A172 (cell line): ENCODE measurements around the gene FRMD8. TPM values are rescaled to one million over a fixed set of nuclear protein-coding genes. Genes with fewer than 3 reads are reported as not detected.
"Not testable (repeated sequence)": the region's sequence is repeated elsewhere in the genome, so short reads cannot be mapped to it uniquely, and the experiment has no call there.

Source experiments
- DNase-seq: peaks from one replicate; pipeline ENCODE4 v3.0.0-alpha.2; 2015; ENCODE audit warnings: low spot score
- total RNA-seq: library from RNA; depleted of rRNA; stranded (reverse); fragments of >200 nt; shearing (Covaris generic); gene quantifications from 2 replicates; pipeline ENCODE4 v1.2.3, GENCODE V29; 2014

Gene FRMD8
- total RNA-seq, 1 experiment from 2014 or later, result 21.5 TPM

GRCh38 chr11:65413077-65413664, 26.7 kb downstream of the FRMD8 start:
- DNase-seq, result not testable (repeated sequence)

DNA sequence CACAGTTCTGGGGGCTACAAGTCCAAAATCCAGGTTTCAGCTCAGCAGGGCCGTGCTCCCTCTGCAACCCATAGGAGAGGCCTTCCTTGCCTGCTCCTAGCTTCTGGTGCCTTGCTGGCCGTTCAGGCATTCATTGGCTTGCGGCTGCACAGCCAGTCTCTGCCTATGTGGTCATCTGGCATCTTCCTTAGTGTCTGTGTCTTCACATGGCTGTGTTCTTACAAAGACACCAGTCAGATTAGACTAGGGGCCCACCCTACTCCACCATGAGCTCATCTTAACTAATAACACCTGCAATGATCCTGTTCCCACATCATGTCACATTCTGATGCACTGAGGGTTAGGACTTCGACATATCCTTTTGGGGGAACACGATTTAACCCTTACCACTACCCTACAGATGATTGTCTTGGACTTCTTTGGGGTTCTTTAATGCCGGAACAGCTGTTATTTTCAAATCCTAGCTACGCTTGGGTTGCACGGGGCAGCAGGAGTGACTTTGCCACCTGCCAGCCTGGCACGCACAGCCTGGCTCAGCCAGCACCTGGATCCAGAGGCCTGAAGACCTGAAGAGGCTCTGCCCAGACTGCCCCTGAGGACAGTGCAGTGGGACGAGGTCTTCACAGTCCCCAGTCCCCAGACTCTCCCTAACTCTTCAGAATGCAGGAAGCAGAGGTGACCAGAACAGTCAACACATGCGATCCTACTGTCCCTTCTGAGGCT, 28.5 kb downstream of the FRMD8 start:
- DNase-seq, result no peak

DNA sequence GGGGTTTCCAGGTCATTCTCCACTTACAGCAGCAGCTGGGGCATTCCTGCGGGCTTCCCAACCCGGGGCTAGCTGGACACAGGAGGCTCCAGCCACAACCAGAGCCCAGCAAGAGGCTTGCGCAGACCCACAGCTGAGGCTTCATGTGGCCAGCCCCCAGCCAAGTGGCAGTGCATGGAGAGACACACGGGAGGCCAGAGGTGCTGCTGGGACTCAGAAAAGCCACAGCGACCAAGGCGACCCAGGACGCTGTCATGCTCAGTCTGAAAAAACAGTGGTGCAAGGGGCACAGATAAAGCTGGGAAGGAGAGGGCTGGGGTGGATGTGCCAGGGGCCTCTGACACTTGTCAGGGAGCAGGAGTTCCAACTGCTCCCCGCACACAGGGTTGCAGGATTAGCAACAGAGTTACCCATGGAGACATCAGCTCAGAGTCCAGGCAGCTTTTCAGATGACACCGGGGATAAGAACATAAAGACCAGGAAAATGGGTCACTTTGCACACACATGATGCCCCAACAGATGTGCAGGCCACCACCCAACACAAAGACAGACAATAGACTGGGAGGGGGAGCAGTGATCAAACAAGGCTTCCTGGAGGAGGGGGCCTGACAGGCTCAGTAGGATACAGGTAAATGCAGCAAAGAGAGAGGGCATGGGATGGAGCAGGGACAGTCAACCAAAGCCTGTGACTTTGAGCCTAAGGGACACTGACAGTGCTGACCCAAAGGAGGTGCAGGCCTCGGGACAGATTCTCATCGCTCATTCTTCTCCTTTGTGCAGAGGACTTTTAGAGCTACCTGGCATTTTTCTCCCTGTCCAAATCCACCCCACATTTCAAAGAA, 29.3 kb downstream of the FRMD8 start:
- no peak for DNase-seq

GRCh38 chr11:65416341-65416824, 29.9 kb downstream of the FRMD8 start:
- DNase-seq, result peak; percentile 73

- DNase-seq, result peak; percentile 17
These were observed 30.6 kb downstream of the FRMD8 start for GRCh38 chr11:65416841-65417701.

- DNase-seq, result peak; percentile 23
These were observed 31.4 kb downstream of the FRMD8 start for GRCh38 chr11:65417702-65418430.

DNA sequence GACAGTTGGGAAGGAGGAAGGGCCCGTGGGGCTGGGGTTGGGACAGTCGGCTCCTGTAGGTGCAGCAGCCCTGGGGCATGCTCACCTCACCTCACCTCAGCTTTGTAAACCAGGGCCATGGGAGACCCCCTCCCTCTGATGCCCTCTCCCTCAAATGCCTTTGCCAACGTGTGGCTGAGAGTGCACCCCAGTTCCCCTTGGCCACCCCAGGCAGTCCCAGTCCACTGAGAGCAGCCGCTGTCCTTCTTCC, 31.9 kb downstream of the FRMD8 start:
- DNase-seq, result no peak

DNA sequence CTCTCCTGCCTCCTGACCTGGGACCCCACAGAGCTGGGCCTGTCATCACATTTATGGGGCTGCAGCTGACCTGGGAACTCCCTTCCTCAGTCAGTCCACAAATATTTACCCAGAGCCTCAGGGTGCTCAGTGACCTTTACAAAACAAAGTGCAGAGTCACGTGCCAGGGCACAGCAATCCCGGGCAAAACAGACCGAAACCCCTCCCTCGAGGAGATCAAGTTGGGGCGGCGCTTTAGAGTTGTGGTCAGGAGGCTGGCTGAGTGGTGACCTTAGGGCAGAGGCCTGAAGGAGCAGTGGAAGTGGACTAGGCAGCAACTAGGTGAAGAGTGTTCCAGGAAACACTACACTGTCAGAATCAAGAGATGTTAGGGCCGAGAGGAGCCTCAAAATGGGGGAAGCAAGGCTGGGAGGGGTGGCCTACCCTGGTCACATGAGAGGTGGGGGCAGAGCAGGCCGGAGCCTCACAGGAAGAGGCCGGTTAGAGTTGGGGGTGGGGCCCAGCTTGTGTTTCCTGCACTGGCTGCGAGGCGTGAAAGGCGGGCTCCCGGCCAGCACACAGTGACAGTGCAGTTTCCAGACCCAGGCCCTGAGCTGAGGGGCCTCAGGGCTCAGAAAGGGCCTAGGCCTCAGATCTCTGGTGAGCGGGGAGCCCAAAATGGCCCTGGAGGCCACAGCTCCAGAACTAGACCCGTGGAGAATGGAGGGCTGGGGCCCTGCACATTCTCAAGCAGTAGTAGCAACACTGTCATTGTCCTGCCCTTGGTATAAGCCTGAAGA, 32.4 kb downstream of the FRMD8 start:
- DNase-seq, result peak; percentile 98

GRCh38 chr11:65419460-65419771, 33.0 kb downstream of the FRMD8 start:
- no peak for DNase-seq

- DNase-seq, result peak; percentile 88
These were observed 33.5 kb downstream of the FRMD8 start for GRCh38 chr11:65419772-65420481.

DNA sequence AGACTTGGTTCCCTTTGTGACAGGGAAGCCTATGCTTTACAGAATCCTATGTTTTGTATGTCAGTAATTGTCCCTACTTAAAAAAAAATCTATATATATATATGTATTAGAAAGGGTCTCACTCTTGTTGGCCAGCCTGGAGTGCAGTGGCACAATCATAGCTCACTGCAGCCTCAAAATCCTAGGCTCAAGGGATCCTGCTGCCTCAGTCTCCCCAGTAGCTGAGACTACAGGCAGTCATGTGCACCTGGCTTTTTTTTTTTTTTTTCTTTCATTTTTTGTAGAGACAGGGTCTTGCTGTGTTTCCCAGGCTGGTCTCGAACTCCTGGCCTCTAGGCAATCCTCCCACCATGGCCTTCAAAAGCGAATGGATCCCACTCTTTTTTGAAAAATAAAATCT, 34.1 kb downstream of the FRMD8 start:
- DNase-seq, result no peak

GRCh38 chr11:65420979-65421793, 34.7 kb downstream of the FRMD8 start:
- peak; percentile 96 for DNase-seq

DNA sequence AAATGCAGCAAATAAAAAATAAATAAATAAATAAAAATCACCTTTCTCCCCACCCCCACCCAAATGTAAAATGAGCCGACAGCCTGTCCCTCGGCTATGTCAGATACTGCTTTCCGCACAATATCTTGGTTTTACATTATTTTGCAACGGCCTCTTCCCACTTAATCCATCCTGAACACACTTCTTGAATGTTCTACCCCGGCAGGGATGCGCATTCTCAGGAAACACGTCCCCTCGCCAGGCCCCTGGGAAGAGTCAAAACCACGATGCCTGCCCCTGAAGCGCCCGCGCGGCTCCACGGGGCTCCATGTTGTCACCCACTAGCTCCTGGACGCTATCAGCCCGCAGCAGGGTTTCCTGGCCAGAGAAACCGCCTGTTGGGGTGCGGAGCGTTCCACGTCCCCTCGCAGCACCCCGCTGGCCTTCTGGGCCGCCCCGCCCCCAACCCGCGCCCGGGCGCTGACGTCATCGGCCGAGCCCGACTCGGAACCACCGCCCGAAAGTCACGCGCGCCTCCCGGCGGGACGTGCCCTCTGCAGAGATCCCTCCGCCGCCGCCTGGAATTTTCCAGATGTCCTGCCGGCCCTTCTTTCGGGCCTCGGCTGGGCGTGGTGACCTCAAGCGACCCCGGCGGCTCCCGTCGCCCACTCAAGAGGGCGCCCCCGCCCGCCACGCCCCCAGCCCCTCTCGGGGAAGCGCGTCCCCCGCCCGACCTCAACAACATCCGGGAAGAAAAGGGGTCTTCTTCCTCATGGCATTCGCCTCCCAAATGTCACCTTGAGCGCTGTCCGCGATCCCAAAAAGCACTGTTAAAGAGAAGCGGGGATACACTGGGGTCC, 35.6 kb downstream of the FRMD8 start:
- peak; percentile 81 for DNase-seq

GRCh38 chr11:65422633-65423515, 36.4 kb downstream of the FRMD8 start, which contains the start of gene NEAT1:
Gene NEAT1, plus strand, starts transcription at chr11:65422798.
- peak; percentile 87 for DNase-seq

DNA sequence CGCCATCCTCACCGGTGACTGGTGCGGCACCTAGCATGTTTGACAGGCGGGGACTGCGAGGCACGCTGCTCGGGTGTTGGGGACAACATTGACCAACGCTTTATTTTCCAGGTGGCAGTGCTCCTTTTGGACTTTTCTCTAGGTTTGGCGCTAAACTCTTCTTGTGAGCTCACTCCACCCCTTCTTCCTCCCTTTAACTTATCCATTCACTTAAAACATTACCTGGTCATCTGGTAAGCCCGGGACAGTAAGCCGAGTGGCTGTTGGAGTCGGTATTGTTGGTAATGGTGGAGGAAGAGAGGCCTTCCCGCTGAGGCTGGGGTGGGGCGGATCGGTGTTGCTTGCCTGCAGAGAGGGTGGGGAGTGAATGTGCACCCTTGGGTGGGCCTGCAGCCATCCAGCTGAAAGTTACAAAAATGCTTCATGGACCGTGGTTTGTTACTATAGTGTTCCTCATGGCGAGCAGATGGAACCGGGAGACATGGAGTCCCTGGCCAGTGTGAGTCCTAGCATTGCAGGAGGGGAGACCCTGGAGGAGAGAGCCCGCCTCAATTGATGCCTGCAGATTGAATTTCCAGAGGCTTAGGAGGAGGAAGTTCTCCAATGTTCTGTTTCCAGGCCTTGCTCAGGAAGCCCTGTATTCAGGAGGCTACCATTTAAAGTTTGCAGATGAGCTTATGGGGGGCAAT, 37.2 kb downstream of the FRMD8 start:
- DNase-seq, result peak; percentile 14
